ENCODE results near the gene CPXM1.

GRCh38 chr20:2815242-2815900 lies 14.9 kb upstream of the CPXM1 start:
- TF ChIP-seq CTCF (conservative IDR thresholded peaks at IDR 0.05; ENCODE audit: low read depth, low read length): no peak
- TF ChIP-seq EZH2 (IDR thresholded peaks at IDR 0.05; ENCODE audit: low read length, unreplicated experiment): no peak
- TF ChIP-seq EZH2phosphoT487 (IDR thresholded peaks at IDR 0.05; ENCODE audit: borderline replicate concordance, low read length): no peak
